ENCODE results near the gene ECM1.

ECM1 gene

GRCh38 chr1:150507912-150508864 lies at the start of gene ECM1:
ECM1 (plus strand) TSS chr1:150508109; CDS start chr1:150508210, 101 bp downstream.
- Histone ChIP-seq H3K27me3 (ENCODE audit: low read depth, low read length) (no peaks in the 10 kb centered on the region), H4K20me1 (ENCODE audit: insufficient read depth, low read length) (no peaks in the 10 kb centered on the region), H3K4me3 (ENCODE audit: low read length) (no peak within 1 kb of the TSS), H3K4me1 (ENCODE audit: low read length) (no peaks in the 10 kb centered on the region), H3K4me2 (ENCODE audit: low read length) (no peak within 1 kb of the TSS), H3K36me3 (replicated peaks; ENCODE audit: low read depth, low read length) (peaks cover 24% of the 10 kb centered on the region), H3K79me2 (ENCODE audit: low read length) (no peaks in the 10 kb centered on the region), H2AFZ (ENCODE audit: low read depth, low read length) (no peak within 1 kb of the TSS), H3K9me3 (ENCODE audit: insufficient read depth, low read length) (no peaks in the 10 kb centered on the region), H3K27ac (ENCODE audit: low read length) (no peak within 1 kb of the TSS), H3K9ac (ENCODE audit: low read length) (no peak within 1 kb of the TSS)
- TF ChIP-seq, protein P1, sequence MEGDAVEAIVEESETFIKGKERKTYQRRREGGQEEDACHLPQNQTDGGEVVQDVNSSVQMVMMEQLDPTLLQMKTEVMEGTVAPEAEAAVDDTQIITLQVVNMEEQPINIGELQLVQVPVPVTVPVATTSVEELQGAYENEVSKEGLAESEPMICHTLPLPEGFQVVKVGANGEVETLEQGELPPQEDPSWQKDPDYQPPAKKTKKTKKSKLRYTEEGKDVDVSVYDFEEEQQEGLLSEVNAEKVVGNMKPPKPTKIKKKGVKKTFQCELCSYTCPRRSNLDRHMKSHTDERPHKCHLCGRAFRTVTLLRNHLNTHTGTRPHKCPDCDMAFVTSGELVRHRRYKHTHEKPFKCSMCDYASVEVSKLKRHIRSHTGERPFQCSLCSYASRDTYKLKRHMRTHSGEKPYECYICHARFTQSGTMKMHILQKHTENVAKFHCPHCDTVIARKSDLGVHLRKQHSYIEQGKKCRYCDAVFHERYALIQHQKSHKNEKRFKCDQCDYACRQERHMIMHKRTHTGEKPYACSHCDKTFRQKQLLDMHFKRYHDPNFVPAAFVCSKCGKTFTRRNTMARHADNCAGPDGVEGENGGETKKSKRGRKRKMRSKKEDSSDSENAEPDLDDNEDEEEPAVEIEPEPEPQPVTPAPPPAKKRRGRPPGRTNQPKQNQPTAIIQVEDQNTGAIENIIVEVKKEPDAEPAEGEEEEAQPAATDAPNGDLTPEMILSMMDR (IDR thresholded peaks at IDR 0.05; ENCODE audit: low read depth, low read length): no peak
- no peak for TF ChIP-seq EZH2phosphoT487 (IDR thresholded peaks at IDR 0.05; ENCODE audit: low read depth)

DNA sequence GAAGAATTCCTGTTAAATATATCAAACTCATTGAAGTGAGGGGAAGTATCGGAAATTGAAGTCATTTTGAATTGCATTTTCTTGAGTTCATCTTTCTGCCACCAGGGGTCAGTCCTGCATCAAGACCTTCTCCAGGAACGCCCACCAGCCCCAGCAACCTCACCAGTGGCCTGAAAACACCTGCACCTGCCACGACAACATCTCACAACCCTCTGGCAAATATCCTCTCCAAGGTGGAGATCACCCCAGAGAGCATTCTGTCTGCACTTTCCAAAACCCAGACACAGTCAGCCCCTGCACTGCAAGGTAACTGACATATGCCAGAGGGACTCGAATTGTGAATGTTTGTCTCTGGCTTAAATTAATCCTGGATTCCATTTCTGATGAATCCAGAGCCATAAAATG lies 43.5 kb upstream of the ECM1 start:
- H4K20me1 ChIP-seq (ENCODE audit: insufficient read depth, low read length): no peaks in the 10 kb centered on the region
- no peaks in the 10 kb centered on the region for H3K79me2 ChIP-seq (ENCODE audit: low read length)
- H2AFZ ChIP-seq (ENCODE audit: low read depth, low read length): no peak overlapping the region
- peaks cover 6% of the 10 kb centered on the region for H3K4me1 ChIP-seq (ENCODE audit: low read length)
- no peak overlapping the region for H3K4me3 ChIP-seq (ENCODE audit: low read length)
- H3K27ac ChIP-seq (ENCODE audit: low read length): no peak overlapping the region
- no peaks in the 10 kb centered on the region for H3K27me3 ChIP-seq (ENCODE audit: low read depth, low read length)
- no peak for TF ChIP-seq EZH2phosphoT487 (IDR thresholded peaks at IDR 0.05; ENCODE audit: low read depth)
- TF ChIP-seq, protein P1 (IDR thresholded peaks at IDR 0.05; ENCODE audit: low read depth, low read length): peak; percentile 84
- H3K9me3 ChIP-seq (ENCODE audit: insufficient read depth, low read length): no peaks in the 10 kb centered on the region
- no peak overlapping the region for H3K4me2 ChIP-seq (ENCODE audit: low read length)
- peaks cover 13% of the 10 kb centered on the region for H3K36me3 ChIP-seq (replicated peaks; ENCODE audit: low read depth, low read length)
- no peak overlapping the region for H3K9ac ChIP-seq (ENCODE audit: low read length)

DNA sequence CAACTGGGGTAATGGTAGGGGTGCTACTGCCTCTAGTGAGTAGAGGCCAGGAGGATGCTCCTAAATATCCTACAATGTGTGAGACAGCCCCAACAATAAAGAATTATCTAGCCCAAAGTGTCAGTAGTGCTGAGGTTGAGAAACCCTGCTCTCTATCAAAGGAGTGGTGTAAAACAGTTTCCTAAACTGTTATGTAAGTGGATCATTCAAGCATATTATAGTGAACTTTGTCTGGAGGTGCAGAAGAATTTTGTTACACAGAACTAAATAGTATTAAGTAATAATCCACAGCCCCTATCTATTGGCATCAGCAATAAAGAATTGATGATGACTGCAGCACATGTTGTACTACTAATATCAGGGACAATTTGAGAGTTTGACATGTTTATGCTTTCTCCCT lies 40.9 kb upstream of the ECM1 start:
- Histone ChIP-seq H3K4me1 (ENCODE audit: low read length) (no peaks in the 10 kb centered on the region), H3K4me2 (ENCODE audit: low read length) (no peak overlapping the region), H3K4me3 (ENCODE audit: low read length) (no peak overlapping the region), H3K9me3 (ENCODE audit: insufficient read depth, low read length) (no peaks in the 10 kb centered on the region), H3K9ac (ENCODE audit: low read length) (no peak overlapping the region), H3K36me3 (replicated peaks; ENCODE audit: low read depth, low read length) (peaks cover 26% of the 10 kb centered on the region), H3K27ac (ENCODE audit: low read length) (no peak overlapping the region), H4K20me1 (ENCODE audit: insufficient read depth, low read length) (no peaks in the 10 kb centered on the region), H3K79me2 (ENCODE audit: low read length) (no peaks in the 10 kb centered on the region), H2AFZ (ENCODE audit: low read depth, low read length) (no peak overlapping the region), H3K27me3 (ENCODE audit: low read depth, low read length) (no peaks in the 10 kb centered on the region)
- TF ChIP-seq, protein P1 (IDR thresholded peaks at IDR 0.05; ENCODE audit: low read depth, low read length): no peak
- TF ChIP-seq EZH2phosphoT487 (IDR thresholded peaks at IDR 0.05; ENCODE audit: low read depth): no peak

- no peak overlapping the region for H3K9ac ChIP-seq (ENCODE audit: low read length)
- no peak overlapping the region for H3K4me3 ChIP-seq (ENCODE audit: low read length)
- H3K4me2 ChIP-seq (ENCODE audit: low read length): no peak overlapping the region
- H2AFZ ChIP-seq (ENCODE audit: low read depth, low read length): no peak overlapping the region
- TF ChIP-seq, protein P1 (IDR thresholded peaks at IDR 0.05; ENCODE audit: low read depth, low read length): no peak
- no peak for TF ChIP-seq EZH2phosphoT487 (IDR thresholded peaks at IDR 0.05; ENCODE audit: low read depth)
- H3K4me1 ChIP-seq (ENCODE audit: low read length): no peaks in the 10 kb centered on the region
- H3K9me3 ChIP-seq (ENCODE audit: insufficient read depth, low read length): no peaks in the 10 kb centered on the region
- no peaks in the 10 kb centered on the region for H3K27me3 ChIP-seq (ENCODE audit: low read depth, low read length)
- H3K36me3 ChIP-seq (replicated peaks; ENCODE audit: low read depth, low read length): peaks cover 34% of the 10 kb centered on the region
- no peak overlapping the region for H3K27ac ChIP-seq (ENCODE audit: low read length)
- H4K20me1 ChIP-seq (ENCODE audit: insufficient read depth, low read length): no peaks in the 10 kb centered on the region
- H3K79me2 ChIP-seq (ENCODE audit: low read length): no peaks in the 10 kb centered on the region
These were observed 38.6 kb upstream of the ECM1 start for GRCh38 chr1:150469291-150469690.

All from OCI-LY3 (cell line).